ENCODE measurements around the gene JCHAIN.
"Not testable (repeated sequence)": the region's sequence is repeated elsewhere in the genome, so short reads cannot be mapped to it uniquely, and the experiment has no call there.

JCHAIN gene

GRCh38 chr4:70666369-70666768, at the start of gene JCHAIN:
TSS of gene JCHAIN (minus strand) at chr4:70666508. CDS start at chr4:70666490, 18 bp downstream.
- no peak for DNase-seq (ENCODE audit: low spot score)

GRCh38 chr4:70715097-70715496, 48.8 kb upstream of the JCHAIN start:
- DNase-seq (ENCODE audit: low spot score) = no peak

- no peak for DNase-seq (ENCODE audit: low spot score)
Measured at GRCh38 chr4:70714079-70714887, 48.0 kb upstream of the JCHAIN start.

- DNase-seq (ENCODE audit: low spot score) = no peak
Measured at GRCh38 chr4:70713453-70714078, 47.3 kb upstream of the JCHAIN start.

- no peak for DNase-seq (ENCODE audit: low spot score)
Measured at GRCh38 chr4:70712604-70713452, 46.5 kb upstream of the JCHAIN start.

GRCh38 chr4:70712150-70712549, 45.8 kb upstream of the JCHAIN start:
- DNase-seq (ENCODE audit: low spot score) = no peak

- DNase-seq (ENCODE audit: low spot score) = no peak
Measured at GRCh38 chr4:70711599-70711998, 45.3 kb upstream of the JCHAIN start.

GRCh38 chr4:70709611-70710205, 43.4 kb upstream of the JCHAIN start:
- no peak for DNase-seq (ENCODE audit: low spot score)

GRCh38 chr4:70706516-70706915, 40.2 kb upstream of the JCHAIN start:
- DNase-seq (ENCODE audit: low spot score) = peak; percentile 53

GRCh38 chr4:70706044-70706461, 39.7 kb upstream of the JCHAIN start:
- DNase-seq (ENCODE audit: low spot score) = no peak

- peak; percentile 85 for DNase-seq (ENCODE audit: low spot score)
Measured at GRCh38 chr4:70705183-70706043, 39.1 kb upstream of the JCHAIN start.

- DNase-seq (ENCODE audit: low spot score) = peak; percentile 20
Measured at GRCh38 chr4:70704931-70705182, 38.5 kb upstream of the JCHAIN start.

GRCh38 chr4:70704215-70704930, 38.1 kb upstream of the JCHAIN start:
- peak; percentile 61 for DNase-seq (ENCODE audit: low spot score)

GRCh38 chr4:70703619-70704214, 37.4 kb upstream of the JCHAIN start:
- peak; percentile 55 for DNase-seq (ENCODE audit: low spot score)

- not testable (repeated sequence) for DNase-seq (ENCODE audit: low spot score)
Measured at GRCh38 chr4:70702592-70702991, 36.3 kb upstream of the JCHAIN start.

- no peak for DNase-seq (ENCODE audit: low spot score)
Measured at GRCh38 chr4:70701271-70701670, 35.0 kb upstream of the JCHAIN start.

GRCh38 chr4:70700712-70701111, 34.4 kb upstream of the JCHAIN start:
- DNase-seq (ENCODE audit: low spot score) = no peak

- not testable (repeated sequence) for DNase-seq (ENCODE audit: low spot score)
Measured at GRCh38 chr4:70698435-70698834, 32.1 kb upstream of the JCHAIN start.

GRCh38 chr4:70694633-70695032, 28.3 kb upstream of the JCHAIN start:
- not testable (repeated sequence) for DNase-seq (ENCODE audit: low spot score)

- no peak for DNase-seq (ENCODE audit: low spot score)
Measured at GRCh38 chr4:70691661-70692060, 25.4 kb upstream of the JCHAIN start.
